Measurements from ENCODE around the gene SLC27A5.

SLC27A5 gene

GRCh38 chr19:58550362-58551122, 38.8 kb upstream of the SLC27A5 start:
- no peak overlapping the region for H3K4me3 ChIP-seq (ENCODE audit: low read depth, low read length)
- DNase-seq (ENCODE audit: low read depth, low spot score) = no peak
- POLR2A ChIA-PET = no interaction called here
- CTCF ChIA-PET = no interaction called here
- no peak for TF ChIP-seq CTCF (IDR thresholded peaks at IDR 0.05; ENCODE audit: insufficient read depth, low read length, missing control alignments)

DNA sequence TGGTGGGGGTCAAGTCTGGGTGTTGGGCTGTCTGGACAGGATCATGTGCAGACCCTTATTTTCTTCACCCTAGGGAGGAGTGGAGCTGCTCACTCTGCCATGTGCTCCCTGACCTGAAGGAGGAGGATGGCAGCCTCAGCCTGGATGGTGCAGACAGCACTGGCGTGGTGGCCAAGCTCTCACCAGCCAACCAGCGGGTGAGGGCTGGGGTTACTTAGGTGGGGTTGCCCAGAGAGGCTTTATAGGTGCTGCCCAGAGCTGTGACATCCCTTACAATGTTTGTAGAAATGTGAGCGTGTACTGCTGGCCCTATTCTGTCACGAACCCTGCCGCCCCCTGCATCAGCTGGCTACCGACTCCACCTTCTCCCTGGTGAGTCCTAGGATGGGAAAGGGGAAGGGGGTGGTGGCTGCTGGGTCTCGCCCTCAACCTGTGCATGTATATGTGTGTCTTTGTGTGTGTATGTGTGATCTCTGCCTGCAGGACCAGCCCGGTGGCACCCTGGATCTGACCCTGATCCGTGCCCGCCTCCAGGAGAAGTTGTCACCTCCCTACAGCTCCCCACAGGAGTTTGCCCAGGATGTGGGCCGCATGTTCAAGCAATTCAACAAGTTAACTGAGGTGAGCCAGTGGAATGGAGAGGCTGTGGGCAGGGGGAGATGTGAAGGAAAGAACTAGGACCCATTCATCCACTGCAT, 38.0 kb upstream of the SLC27A5 start:
- ChIA-PET CTCF (no interaction called here), POLR2A (no interaction called here)
- no peak for DNase-seq (ENCODE audit: low read depth, low spot score)
- TF ChIP-seq CTCF (IDR thresholded peaks at IDR 0.05; ENCODE audit: insufficient read depth, low read length, missing control alignments) = no peak
- H3K4me3 ChIP-seq (ENCODE audit: low read depth, low read length) = no peak overlapping the region

DNA sequence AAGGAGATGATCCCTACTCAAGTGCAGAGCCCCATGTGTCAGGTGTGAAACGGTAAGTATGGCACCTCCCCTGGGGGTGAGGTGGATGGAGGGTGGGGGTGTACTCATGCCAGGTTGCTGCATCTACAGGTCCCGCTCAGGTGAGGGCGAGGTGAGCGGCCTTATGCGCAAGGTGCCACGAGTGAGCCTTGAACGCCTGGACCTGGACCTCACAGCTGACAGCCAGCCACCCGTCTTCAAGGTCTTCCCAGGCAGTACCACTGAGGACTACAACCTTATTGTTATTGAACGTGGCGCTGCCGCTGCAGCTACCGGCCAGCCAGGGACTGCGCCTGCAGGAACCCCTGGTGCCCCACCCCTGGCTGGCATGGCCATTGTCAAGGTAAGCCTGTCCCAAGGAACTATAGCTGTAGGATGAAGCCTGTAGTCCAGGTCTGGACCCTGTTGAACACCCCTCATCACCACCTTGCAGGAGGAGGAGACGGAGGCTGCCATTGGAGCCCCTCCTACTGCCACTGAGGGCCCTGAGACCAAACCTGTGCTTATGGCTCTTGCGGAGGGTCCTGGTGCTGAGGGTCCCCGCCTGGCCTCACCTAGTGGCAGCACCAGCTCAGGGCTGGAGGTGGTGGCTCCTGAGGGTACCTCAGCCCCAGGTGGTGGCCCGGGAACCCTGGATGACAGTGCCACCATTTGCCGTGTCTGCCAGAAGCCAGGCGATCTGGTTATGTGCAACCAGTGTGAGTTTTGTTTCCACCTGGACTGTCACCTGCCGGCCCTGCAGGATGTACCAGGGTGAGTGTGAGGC, 37.3 kb upstream of the SLC27A5 start:
- ChIA-PET POLR2A (no interaction called here), CTCF (no interaction called here)
- H3K4me3 ChIP-seq (ENCODE audit: low read depth, low read length) = no peak overlapping the region
- TF ChIP-seq CTCF (IDR thresholded peaks at IDR 0.05; ENCODE audit: insufficient read depth, low read length, missing control alignments) = no peak
- DNase-seq (ENCODE audit: low read depth, low spot score) = no peak

DNA sequence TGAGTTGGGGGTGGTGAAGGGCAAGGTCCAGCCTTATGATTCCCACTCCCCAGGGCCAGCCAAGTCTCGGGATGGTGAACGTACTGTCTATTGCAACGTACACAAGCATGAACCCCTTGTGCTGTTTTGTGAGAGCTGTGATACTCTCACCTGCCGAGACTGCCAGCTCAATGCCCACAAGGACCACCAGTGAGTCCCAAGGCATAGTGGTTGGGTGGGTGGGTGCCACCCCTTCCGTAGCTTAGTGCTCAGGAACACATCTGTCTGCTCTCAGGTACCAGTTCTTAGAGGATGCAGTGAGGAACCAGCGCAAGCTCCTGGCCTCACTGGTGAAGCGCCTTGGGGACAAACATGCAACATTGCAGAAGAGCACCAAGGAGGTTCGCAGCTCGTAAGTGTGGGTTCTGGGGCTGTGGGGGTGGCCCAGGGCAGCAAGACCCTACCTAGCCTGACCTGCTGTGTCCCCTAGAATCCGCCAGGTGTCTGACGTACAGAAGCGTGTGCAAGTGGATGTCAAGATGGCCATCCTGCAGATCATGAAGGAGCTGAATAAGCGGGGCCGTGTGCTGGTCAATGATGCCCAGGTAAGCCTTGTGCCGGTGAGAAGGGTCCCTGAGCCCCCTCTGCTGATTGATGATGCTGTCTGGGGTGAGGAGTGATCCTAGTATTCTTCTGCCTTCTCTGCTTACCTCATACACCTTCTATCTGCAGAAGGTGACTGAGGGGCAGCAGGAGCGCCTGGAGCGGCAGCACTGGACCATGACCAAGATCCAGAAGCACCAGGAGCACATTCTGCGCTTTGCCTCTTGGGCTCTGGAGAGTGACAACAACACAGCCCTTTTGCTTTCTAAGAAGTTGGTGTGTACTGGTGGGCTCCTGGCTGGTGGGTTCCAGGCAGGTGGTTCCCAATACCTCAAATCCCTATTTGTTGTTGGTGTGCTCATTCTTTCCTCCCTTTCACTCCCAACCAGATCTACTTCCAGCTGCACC, 35.8 kb upstream of the SLC27A5 start:
- CTCF ChIA-PET = interaction anchor here (0.7 to 1.0 kb wide), 3 partner anchors 14 to 28 kb away, joined by 3 read pairs; partner anchors contain the start of gene ZBTB45
- no peak for TF ChIP-seq CTCF (IDR thresholded peaks at IDR 0.05; ENCODE audit: insufficient read depth, low read length, missing control alignments)
- POLR2A ChIA-PET = interaction anchor here (1.0 to 1.5 kb wide), 2 partner anchors 10 to 28 kb away, joined by 3 to 5 read pairs; partner anchors contain the start of gene ZBTB45
- peak overlapping the region; percentile 84; the same call in 1 of the 2 replicates for H3K4me3 ChIP-seq (ENCODE audit: low read depth, low read length)
- no peak for DNase-seq (ENCODE audit: low read depth, low spot score)

GRCh38 chr19:58546019-58546530, 34.3 kb upstream of the SLC27A5 start:
- DNase-seq (ENCODE audit: low read depth, low spot score) = no peak
- CTCF ChIA-PET = interaction anchor here (3.1 to 3.8 kb wide), 2 partner anchors 8 to 27 kb away, joined by 22 to 42 read pairs; partner anchors contain the start of genes CHMP2A and ZBTB45
- TF ChIP-seq CTCF (IDR thresholded peaks at IDR 0.05; ENCODE audit: insufficient read depth, low read length, missing control alignments) = no peak
- POLR2A ChIA-PET = interaction anchor here (1.3 to 3.9 kb wide), 2 partner anchors 8 to 11 kb away, joined by 5 to 81 read pairs; partner anchors contain the start of genes CHMP2A and UBE2M
- H3K4me3 ChIP-seq (ENCODE audit: low read depth, low read length) = peak overlapping the region; percentile 84
